Muscle layer of duodenum (tissue), 2 donors: ENCODE results near the gene RIMKLB.
A peak's percentile ranks its signal among the peaks of the same experiment; 100 is the strongest.

ENCODE experiments used
- H3K27ac ChIP-seq: one replicate; pipeline ENCODE4 v1.7.0; 2013; ENCODE audit warnings: mild to moderate bottlenecking, low read length
- H3K27me3 ChIP-seq: one replicate; pipeline ENCODE4 v1.7.0; 2013; ENCODE audit warnings: low read depth, mild to moderate bottlenecking, control low read depth, low read length
- H3K36me3 ChIP-seq, 2 donors: one replicate each; pipeline ENCODE4 v1.7.0; 2013; ENCODE audit warnings: low read length in 2 of 2, control low read depth in 1 of 2, mild to moderate bottlenecking in 1 of 2; ENCODE audit not compliant: insufficient read depth in 2 of 2, control insufficient read depth in 1 of 2
- H3K4me1 ChIP-seq, 2 donors: one replicate each; pipeline ENCODE4 v1.7.0; 2013; ENCODE audit warnings: low read length in 2 of 2, mild to moderate bottlenecking in 2 of 2, control low read depth in 1 of 2, moderate library complexity in 1 of 2; ENCODE audit not compliant: insufficient read depth in 2 of 2, control insufficient read depth in 1 of 2
- H3K4me3 ChIP-seq, 2 donors: one replicate each; pipeline ENCODE4 v1.7.0; 2013; ENCODE audit warnings: low read length in 2 of 2, low read depth in 1 of 2, mild to moderate bottlenecking in 1 of 2
- H3K9me3 ChIP-seq, 2 donors: one replicate each; pipeline ENCODE4 v1.7.0; 2013; ENCODE audit warnings: low read length in 2 of 2, control low read depth in 1 of 2, mild to moderate bottlenecking in 1 of 2; ENCODE audit not compliant: control insufficient read depth in 1 of 2
- donor health status: healthy.

Gene RIMKLB

GRCh38 chr12:8672381-8672780 lies 25.4 kb upstream of the RIMKLB start:
- H3K9me3 ChIP-seq: no peaks in the 10 kb centered on the region
- H3K4me1 ChIP-seq: no peaks in the 10 kb centered on the region
- H3K4me3 ChIP-seq: no peak overlapping the region
- no peaks in the 10 kb centered on the region for H3K36me3 ChIP-seq
- no peak overlapping the region for H3K27ac ChIP-seq
- H3K27me3 ChIP-seq: no peaks in the 10 kb centered on the region

GRCh38 chr12:8675591-8676036 lies 22.2 kb upstream of the RIMKLB start:
- no peaks in the 10 kb centered on the region for H3K4me1 ChIP-seq
- H3K36me3 ChIP-seq: no peaks in the 10 kb centered on the region
- H3K27me3 ChIP-seq: no peaks in the 10 kb centered on the region
- H3K4me3 ChIP-seq: no peak overlapping the region
- H3K9me3 ChIP-seq: no peaks in the 10 kb centered on the region
- H3K27ac ChIP-seq: no peak overlapping the region

- Histone ChIP-seq H3K9me3 (no peaks in the 10 kb centered on the region), H3K27ac (no peak overlapping the region), H3K4me1 (no peaks in the 10 kb centered on the region), H3K4me3 (no peak overlapping the region), H3K27me3 (no peaks in the 10 kb centered on the region), H3K36me3 (no peaks in the 10 kb centered on the region)
These were observed 21.1 kb upstream of the RIMKLB start for GRCh38 chr12:8676651-8677050.

- H3K27me3 ChIP-seq: no peaks in the 10 kb centered on the region
- no peaks in the 10 kb centered on the region for H3K9me3 ChIP-seq
- H3K36me3 ChIP-seq: no peaks in the 10 kb centered on the region
These were observed 20.4 kb upstream of the RIMKLB start for GRCh38 chr12:8677362-8677761.

GRCh38 chr12:8678661-8679111 lies 19.1 kb upstream of the RIMKLB start:
- no peaks in the 10 kb centered on the region for H3K4me1 ChIP-seq
- H3K9me3 ChIP-seq: no peaks in the 10 kb centered on the region
- H3K27ac ChIP-seq: no peak overlapping the region
- H3K36me3 ChIP-seq: no peaks in the 10 kb centered on the region
- H3K4me3 ChIP-seq: no peak overlapping the region
- no peaks in the 10 kb centered on the region for H3K27me3 ChIP-seq

More at GRCh38 chr12:8677362-8677761, 20.4 kb upstream of the RIMKLB start:
- Histone ChIP-seq H3K27ac (no peak overlapping the region), H3K4me3 (no peak overlapping the region), H3K4me1 (no peaks in the 10 kb centered on the region)

- Histone ChIP-seq H3K4me3 (no peak overlapping the region), H3K4me1 (no peaks in the 10 kb centered on the region), H3K27me3 (no peaks in the 10 kb centered on the region), H3K27ac (no peak overlapping the region), H3K9me3 (no peaks in the 10 kb centered on the region), H3K36me3 (no peaks in the 10 kb centered on the region)
These were observed 17.3 kb upstream of the RIMKLB start for GRCh38 chr12:8680533-8680932.

GRCh38 chr12:8681129-8681884 lies 16.5 kb upstream of the RIMKLB start:
- Histone ChIP-seq H3K27ac (no peak overlapping the region), H3K9me3 (no peaks in the 10 kb centered on the region), H3K4me3 (no peak overlapping the region), H3K36me3 (no peaks in the 10 kb centered on the region), H3K4me1 (no peaks in the 10 kb centered on the region), H3K27me3 (no peaks in the 10 kb centered on the region)

GRCh38 chr12:8685051-8685450 lies 12.7 kb upstream of the RIMKLB start:
- no peak overlapping the region for H3K4me3 ChIP-seq
- no peaks in the 10 kb centered on the region for H3K36me3 ChIP-seq
- peaks cover 4 to 26% of the 10 kb centered on the region in 2 donors for H3K4me1 ChIP-seq
- H3K27me3 ChIP-seq: no peaks in the 10 kb centered on the region
- H3K9me3 ChIP-seq: no peaks in the 10 kb centered on the region
- no peak overlapping the region for H3K27ac ChIP-seq

GRCh38 chr12:8687846-8688601 lies 9.8 kb upstream of the RIMKLB start:
- Histone ChIP-seq H3K4me1 (peaks cover 4 to 40% of the 10 kb centered on the region in 2 donors), H3K4me3 (peak overlapping the region; percentile 32 to 34), H3K36me3 (no peaks in the 10 kb centered on the region), H3K27ac (peak overlapping the region; percentile 76), H3K9me3 (no peaks in the 10 kb centered on the region), H3K27me3 (no peaks in the 10 kb centered on the region)

GRCh38 chr12:8689681-8690080 lies 8.1 kb upstream of the RIMKLB start:
- Histone ChIP-seq H3K27me3 (no peaks in the 10 kb centered on the region), H3K9me3 (no peaks in the 10 kb centered on the region), H3K4me1 (peaks cover 4 to 43% of the 10 kb centered on the region in 2 donors), H3K4me3 (no peak overlapping the region), H3K36me3 (no peaks in the 10 kb centered on the region), H3K27ac (no peak overlapping the region)

- Histone ChIP-seq H3K4me3 (no peak overlapping the region), H3K4me1 (peaks cover 4 to 40% of the 10 kb centered on the region in 2 donors), H3K27me3 (no peaks in the 10 kb centered on the region), H3K36me3 (no peaks in the 10 kb centered on the region), H3K27ac (peak overlapping the region; percentile 78), H3K9me3 (no peaks in the 10 kb centered on the region)
These were observed 5.2 kb upstream of the RIMKLB start for GRCh38 chr12:8692573-8692972.
